Stimulated activated naive CD4-positive, alpha-beta T cell (primary cell): ENCODE results near the gene RANGAP1.
A peak's percentile ranks its signal among the peaks of the same experiment; 100 is the strongest.
"Not testable (repeated sequence)": the region's sequence is repeated elsewhere in the genome, so short reads cannot be mapped to it uniquely, and the experiment has no call there.

Experiments
- DNase-seq, 6 experiments: peaks; one replicate each; lab custom pipeline; 2025; lab: John Stamatoyannopoulos, UW

RANGAP1 gene

DNA sequence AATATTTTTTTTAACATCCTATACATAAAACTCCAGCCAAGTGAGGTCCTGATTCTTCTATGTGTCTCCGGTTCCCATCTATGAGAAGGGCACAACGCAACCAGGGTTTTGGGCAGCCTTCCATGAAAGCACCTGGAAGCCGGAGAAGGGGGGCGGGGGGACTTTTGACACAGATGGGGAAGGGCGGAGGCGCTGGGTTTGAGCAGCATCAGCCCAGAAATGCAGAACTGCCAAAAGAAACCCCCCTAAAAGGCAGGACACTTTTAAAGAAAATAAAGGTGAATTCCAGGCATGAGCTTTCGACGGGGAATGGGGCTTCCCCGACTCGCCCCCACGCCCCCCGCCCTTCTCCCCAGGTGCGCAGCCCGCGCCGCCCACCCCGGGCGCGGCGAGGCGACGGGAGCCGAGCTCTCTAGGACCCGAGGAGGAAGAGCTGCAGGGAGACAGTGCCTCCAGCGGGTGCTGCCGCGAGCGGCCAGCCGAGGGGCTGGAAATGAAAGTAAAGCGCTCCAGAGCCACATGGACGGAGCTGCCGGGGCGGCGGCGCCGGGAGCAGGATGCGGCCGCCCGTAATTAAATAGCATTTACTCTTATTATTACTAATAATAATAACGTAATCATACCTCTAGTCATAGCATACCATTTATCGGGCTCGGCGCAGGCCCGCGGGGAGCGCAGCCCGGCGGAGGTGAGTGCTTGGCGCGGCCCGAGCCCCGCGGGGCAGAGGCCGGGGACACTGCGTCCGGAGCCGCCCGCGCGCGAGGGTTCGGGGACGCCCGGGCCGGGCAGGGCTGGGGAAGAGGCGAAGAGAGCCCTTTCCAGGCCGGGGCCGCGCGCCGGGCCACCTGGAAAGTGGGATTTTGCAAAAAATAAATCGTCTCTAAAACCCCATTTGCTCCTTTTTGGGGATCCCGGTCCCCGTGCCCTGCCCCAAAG lies 15.4 kb upstream of the RANGAP1 start, which contains the start of gene ZC3H7B:
Gene ZC3H7B, plus strand, starts transcription at position 441 of the 936 bp plus-strand sequence. CDS start 19,136 bp downstream, outside the sequence.
- peak; percentile 72 to 85 (median 82) for DNase-seq

DNA sequence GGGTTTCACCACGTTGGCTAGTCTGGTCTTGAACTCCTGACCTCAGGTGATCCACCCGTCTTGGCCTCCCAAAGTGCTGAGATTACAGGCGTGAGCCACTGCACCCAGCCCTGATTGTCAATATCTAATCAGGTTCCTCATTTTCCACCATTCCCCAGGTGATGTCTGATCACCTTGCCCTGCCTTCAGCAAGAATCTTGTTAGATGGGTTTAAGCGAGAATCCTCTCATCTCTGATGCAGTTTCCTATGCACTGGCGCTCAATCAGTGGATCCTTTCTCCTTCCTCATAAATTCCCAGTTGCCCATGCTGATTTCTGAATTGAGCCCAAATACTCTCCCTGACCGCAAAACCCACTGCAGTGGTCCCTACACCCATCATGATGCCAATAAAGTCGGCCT lies 14.7 kb upstream of the RANGAP1 start:
- no peak for DNase-seq

DNA sequence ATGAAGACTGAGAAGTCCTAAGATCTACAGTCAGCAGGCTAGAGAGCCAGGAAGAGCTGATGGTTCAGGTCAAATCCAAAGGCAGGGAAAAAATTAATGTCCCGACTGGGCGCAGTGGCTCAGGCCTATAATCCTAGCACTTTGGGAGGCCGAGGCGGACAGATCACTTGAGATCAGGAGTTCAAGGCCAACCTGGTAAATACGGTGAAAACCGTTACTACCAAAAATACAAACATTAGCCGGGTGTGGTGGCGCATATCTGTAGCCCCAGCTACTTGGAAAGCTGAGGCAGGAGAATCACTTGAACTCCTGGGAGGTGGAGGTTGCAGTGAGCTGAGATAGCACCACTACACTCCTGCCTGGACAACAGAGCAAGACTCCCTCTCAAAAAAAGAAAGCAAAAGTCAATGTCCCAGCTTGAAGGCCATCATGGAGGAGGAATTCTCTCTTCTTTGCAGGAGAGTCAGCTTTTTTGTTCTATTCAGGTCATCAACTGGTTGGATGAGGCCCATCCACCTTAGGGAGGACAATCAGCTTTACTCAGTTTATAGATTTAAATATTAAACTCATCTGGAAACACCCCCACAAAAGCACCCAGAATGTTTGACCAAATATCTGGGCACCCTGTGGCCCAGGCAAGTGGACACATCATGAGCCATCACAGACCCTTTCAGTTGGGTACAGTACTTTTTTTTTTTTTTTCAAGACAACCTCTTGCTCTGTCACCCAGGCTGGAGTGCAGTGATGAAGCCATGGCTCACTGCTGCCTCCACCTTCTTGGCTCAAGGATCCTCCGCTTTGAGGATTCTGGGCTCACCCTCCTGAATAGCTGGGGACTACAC lies 11.1 kb upstream of the RANGAP1 start:
- no peak for DNase-seq

DNA sequence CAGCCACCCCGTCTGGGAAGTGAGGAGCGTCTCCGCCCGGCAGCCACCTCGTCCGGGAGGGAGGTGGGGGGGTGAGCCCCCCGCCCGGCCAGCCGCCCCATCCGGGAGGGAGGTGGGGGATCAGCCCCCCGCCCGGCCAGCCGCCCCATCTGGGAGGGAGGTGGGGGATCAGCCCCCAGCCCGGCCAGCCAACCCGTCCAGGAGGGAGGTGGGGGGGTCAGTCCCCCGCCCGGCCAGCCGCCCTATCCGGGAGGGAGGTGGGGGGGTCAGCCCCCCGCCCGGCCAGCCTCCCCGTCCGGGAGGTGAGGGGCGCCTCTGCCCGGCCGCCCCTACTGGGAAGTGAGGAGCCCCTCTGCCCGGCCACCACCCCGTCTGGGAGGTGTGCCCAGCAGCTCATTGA lies 8.8 kb upstream of the RANGAP1 start:
- DNase-seq: not testable (repeated sequence)

DNA sequence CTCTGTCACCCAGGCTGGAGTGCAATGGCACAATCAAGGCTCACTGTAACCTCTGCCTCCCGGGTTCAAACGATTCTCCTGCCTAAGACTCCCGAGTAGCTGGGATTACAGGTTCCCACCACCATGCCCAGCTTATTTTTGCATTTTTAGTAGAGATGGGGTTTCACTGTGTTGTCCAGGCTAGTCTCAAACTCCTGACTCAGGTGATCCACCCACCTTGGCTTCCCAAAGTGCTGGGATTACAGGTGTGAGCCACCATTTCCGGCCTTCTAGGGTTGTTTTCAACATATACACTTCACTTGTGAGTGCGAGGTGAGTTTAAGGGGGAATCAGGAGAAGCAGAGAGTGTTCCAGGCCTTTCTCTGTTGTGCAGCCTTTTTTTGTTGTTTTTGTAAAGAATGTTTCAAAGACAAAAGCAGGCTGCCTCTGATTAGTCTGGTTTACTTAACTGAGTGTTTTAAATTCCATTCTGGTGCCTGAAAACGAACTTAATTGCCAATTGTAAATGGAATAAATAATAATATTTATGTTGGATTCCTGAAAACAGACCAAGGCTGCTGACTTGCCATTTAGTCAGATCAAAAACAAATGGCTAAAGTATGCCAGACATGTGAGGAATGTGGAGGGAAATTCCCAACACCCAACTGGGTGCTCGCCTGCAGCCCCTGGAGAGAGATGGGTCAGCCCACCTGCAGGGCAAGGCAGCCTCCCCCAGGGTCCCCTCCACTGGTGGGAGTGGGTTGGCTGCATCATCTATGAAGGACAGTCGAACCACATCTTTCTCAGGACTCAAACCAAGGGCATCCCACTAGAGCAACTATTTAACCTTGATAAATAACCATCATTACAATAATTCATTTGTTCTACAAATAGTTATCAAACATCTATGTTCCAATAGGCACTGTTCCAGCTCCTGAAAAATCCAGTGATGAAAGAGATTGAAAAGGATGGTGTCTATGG lies 4.6 kb upstream of the RANGAP1 start:
- no peak for DNase-seq

DNA sequence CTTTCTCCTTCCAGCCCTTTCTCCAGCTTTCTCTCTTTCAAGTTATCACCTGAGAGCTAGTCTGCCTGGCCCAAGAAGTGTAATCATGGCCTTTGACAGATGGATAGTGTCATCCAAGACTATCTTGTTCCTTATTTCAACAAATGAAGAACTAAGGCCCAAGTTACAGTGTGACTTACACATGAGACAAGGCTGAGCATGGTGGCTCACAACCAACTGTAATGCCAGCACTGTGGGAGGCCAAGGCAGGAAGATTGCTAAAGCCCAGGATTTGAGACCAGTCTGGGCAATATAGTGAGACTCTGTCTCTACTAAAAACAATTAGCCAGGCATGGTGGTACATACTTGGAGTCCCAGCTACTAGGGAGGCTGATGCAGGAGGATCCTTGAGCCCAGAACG lies 3.7 kb upstream of the RANGAP1 start:
- no peak for DNase-seq

DNA sequence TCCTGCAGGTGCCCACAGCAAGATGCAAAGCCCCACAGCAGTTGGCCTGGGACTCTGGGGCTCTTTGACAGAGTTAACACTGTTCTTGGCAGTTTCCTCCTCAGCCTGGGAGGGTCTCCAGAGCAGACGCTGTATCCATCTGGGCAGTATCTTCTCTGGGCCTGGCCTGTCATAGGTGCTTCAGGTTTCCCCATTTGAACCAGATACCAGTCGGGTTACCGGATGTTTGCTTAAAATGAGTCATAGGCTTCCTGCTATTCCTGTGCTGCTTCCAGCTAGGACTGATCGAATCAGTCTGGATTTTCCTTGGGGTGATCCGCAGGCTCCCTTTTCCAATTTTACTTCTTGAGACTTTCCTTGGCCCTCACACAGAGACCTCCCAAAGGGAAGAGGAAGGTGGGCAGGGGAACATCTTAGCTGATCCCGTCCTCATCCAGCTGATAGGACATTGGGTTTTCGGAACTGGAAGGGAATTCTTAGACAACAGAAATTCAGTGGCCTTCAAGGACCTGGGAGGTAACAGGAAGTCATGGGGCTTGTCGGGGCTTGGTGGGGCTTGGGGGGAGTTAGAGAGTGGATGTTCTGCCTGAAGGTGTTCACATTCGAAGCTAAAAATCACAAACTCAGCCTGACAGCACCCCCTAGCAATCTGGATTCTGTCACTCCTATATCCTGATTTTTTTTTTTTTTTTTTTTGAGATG lies 2.4 kb upstream of the RANGAP1 start:
- no peak for DNase-seq

DNA sequence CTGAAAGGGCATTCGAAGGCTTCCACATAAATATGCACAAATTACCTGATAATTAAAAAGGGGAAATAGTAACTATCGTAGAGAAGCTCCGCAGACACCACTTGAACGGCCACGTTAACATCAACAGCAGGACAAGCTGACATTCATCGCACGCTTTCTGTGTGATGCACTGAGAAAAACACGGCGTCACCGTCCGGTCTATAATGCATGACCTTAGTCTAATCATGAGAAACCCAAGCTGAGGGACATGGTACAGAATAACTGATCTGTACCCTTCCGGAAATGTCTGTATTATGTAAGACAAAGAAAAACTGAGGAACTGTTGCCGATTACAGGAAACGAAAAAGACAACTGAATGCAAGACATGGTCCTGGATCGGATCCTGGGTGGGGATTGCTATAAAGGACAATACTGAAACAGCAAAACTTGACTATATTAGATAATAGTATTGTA lies 678 bp upstream of the RANGAP1 start:
- peak in 4 of 6 experiments; percentile 52 to 77 (median 66) for DNase-seq

DNA sequence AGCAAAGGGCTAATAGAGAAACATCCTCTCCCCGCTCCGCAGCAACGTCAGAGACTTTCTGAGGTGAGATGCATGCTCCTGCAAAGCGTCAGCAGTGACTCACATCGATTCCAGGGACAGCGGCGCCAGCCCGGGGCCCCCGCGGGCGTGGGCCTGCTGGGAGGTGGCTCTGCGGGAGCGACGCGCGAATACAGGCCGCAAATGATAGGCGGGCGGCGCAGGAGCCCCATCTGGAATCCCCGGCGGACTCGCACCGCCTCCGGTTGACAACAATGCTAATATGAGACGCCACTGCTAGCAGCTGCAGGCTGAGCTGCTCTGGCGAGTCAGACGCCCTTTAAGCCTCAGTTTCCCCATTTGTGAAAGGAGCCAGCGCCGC lies 557 bp downstream of the RANGAP1 start:
- peak; percentile 62 to 77 (median 74) for DNase-seq

DNA sequence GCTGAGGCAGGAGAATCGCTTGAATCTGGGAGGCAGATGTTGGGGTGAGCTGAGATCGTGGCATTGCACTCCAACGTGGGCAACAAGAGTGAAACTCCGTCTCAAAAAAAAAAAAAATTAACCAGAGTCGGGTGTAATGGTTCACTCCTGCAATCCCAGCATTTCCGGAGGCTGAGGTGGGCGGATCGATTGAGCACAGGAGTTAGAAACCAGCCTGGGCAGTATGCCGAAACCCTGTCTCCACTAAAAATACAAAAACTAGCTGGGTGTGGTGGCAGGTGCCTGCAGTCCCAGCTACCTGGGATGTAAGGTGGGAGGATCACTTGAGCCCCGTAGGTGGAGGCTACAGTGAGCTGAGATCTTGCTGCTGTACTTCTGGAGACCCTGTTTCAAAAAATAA lies 1.5 kb downstream of the RANGAP1 start:
- DNase-seq: no peak

DNA sequence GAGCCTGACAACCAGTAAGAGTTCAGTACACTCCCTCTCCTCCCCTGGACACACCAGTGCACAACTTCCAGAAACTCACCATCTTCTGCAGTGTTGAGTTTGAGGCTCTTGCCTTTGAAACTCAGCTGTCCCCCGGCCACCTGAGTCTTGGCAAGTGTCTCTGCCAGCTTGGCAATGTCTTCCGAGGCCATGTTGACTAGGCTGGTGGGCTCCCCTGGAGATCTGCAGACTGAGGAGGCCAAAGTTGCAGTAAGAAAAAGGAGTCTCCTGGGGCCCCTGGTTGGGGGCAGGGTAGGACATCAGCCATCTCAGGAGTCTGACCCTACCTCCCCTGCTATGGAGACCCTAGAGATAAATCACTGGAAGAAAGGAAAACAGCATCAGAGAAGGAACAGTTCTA lies 5.1 kb downstream of the RANGAP1 start:
- DNase-seq: no peak

DNA sequence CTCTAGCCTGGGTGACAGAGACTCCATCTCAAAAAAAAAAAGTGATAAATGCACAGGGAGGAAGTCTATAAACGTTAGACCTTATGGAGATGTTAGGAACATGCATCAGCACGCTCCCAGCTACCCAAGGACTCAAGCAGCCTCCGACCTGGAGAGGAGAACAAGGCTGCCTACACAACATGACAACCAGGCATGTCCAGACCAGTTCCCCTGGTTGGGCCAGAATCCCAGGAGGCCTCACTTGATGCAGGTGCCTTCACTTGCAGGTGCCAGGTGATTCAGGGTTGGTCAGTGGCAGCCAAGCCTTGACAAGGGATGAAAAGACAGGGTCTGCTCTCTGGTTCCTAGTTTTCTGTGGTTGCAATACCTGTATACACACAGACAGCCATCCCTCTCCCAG lies 5.9 kb downstream of the RANGAP1 start:
- no peak for DNase-seq

DNA sequence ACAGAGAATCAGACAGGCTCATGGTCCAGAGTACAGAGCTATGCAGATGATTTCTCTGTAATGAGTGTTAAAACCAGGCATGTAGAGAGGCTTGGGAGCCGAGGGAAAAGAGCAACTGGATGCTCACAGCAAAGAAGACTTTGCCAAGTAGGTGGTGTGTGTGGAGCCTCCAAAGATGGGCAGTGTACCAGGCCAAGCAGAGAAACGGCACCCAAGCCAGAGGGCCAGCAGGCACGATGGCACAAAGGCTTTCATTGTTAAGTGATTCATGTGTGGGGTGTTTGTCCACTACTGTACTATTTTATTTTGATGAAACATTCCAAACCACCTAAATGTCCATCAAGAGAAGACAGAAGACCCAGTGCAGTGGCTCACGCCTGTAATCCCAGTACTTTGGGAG lies 11.1 kb downstream of the RANGAP1 start:
- no peak for DNase-seq

DNA sequence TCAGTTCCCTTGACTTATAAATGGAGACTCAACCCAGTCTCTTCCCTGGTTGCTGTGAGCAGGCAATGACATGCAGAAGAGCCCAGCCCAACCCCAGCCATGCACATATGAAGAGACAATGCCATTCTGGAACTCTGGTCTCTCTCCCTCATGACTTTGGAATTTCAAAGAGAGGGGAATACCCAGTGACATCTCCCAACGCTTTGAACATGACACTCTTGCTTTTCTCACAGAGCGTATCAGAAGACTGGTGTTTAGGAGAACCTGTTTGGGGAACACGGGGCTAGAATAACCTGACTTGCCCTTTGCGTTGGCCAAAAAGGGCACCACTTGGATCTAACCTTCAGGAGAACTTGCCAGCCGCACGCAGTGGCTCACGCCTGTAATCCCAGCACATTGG lies 12.9 kb downstream of the RANGAP1 start:
- no peak for DNase-seq

DNA sequence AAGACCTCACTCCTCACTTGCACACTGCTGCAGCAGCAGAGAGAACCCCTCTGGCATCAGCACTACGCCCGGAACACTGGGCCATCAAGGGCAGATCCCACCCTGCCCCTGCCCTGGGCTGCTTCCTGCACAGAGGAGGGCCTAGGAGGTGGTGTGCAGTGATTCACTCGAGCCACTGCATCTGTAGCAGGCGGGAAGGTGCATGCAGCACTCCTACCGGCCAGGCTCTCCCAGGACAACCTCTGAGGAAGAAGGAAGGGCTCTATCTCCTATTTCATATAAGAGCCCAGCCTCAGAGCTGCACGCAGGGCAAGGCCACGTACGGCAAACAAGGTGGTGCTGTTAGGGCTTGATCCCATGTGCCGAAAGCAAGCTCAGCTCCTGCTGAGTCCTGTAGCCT lies 14.2 kb downstream of the RANGAP1 start:
- no peak for DNase-seq

DNA sequence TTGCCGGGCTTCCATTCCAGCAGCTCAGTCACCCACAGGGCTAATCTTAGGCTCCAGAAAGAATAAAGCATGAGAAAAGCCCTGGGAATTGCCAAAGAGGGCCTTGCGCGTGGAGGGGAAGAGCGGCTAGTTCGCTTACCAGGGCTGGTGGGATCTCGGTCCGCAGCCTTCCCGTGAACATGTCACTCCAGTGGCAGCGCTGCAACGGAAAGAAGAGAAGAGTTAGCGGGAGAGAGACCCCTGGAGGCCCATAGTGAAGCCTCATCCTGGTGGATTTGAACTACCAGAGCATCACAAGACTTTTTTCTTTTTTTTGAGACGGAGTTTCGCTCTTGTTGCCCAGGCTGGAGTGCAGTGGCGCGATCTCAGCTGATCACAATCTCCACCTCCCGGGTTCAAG lies 18.0 kb downstream of the RANGAP1 start:
- DNase-seq: no peak

DNA sequence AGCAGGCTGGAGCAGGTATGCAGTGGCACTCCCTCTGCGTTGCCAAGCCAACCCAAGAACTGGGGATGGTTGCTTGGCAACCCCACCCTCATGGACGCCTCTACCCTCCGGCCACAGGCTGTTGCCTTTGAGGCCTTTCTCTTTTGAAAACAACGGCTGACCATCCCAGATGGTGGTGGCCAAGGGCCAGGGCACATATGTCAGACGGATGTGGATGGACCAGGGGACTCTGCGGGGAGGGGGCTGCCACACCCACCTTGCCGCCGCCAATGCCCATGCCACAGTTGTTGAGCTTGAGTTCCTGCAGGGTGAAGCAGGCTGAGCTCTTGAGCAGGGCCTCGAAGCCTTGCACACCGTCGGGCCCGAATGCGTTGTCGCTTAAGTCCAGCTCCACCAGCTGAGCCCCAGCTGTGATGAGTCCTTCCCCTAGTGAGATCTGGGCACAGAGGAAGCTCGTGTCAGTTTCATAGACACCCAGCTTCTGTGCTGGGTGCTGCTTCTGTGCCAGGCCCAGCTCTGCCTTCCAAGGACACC lies 21.5 kb downstream of the RANGAP1 start:
- no peak for DNase-seq

DNA sequence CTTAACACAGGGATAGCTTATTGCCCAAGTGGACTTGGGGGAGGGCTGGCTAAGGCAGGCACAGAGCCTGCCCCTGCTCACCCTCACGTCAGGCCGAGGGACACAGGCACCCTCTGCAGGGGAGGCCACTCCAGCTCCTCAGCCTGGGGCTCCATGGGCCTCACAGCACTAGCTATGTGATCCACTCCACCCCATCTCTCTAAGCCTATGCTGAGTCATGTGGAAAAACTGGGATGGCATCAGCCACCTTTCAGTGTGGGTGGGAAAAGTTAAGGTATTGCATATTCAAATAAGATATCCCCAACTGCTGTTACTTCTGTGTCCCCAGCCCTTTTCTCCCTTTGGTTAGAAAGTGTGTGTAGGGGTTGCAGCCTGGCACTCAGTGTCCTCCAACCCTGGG lies 22.3 kb downstream of the RANGAP1 start:
- DNase-seq: no peak

DNA sequence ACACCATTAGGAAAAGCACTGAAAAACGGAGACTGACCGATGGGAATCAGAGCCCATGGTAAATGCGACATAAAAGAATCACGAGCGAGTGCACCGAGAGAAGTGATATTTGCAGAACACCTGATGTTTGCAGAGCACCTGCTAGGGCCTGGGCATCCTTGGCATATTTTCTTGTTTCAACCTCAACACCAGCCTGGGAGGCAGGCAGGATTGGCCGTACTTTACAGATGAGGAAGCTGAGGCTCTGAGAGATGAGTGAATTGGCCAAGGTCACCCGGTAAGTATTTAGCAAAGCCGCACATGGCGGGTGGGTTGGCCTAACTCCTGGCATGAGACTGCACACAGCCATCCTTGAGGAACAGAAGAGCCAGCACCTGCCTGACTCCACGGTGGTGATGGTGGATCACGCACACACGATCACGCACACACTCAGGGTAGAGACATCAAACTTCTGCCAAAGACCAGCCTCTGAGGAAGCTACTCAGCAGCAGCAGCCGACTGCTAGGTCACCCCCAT lies 23.7 kb downstream of the RANGAP1 start:
- DNase-seq: no peak

DNA sequence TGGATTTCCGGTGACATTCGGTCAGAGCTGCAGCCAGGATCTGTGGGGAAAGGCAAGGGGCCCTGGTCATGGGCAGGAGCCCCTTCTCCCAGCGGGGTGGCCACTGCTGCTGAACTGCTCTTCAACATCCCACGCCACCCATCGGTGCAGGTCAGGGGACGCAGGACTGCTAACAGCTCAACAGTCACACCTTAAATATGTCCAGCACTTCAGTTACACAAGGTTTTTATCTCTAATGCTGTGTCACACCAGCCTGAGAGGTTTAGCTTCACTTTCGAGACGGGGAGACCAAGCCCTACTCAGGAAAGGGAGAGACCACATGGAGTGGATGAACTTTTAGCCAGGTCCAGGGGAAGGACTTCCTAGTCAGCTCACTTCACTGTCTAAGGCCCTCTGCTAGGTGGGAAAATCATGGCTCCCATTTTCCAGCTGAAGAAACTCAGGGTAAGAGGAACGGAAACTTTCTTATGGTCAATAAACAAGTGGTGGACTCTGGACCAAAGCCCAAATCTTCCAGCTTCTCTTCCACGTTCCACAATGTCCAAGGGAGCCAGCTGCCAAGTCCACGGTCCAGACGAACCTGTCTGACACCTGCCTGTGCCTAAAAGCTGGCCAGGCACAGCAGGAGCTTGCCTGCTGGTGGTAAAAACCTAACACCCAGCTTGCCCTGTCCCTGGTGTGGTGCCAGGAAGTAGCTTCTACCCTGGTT lies 24.3 kb downstream of the RANGAP1 start:
- no peak for DNase-seq
